Cardiac muscle cell (in vitro differentiated cells and primary cell): Measurements from ENCODE around the gene OLFML1. TPM values are rescaled to one million over a fixed set of nuclear protein-coding genes. Genes with fewer than 3 reads are reported as not detected.

Experiments
- DNase-seq, 2 donors: peaks; one replicate each; pipeline versions ENCODE4 v3.0.0 to v3.0.0-alpha.2; 2010 to 2017; ENCODE audit warnings: low read depth in 1 of 2, low spot score in 1 of 2
- H3K27ac ChIP-seq: fragments of 200-600 bp; sonication (generic); 2 replicates; pipeline ENCODE4 v1.5.1; 2016
- H3K27me3 ChIP-seq: fragments of 200-600 bp; sonication (generic); 2 replicates; pipeline ENCODE4 v1.6.0; 2016; ENCODE audit warnings: control low read depth
- H3K36me3 ChIP-seq: fragments of 200-600 bp; sonication (generic); 2 replicates; pipeline ENCODE4 v1.5.1; 2016; ENCODE audit warnings: control low read depth
- H3K4me1 ChIP-seq: fragments of 200-600 bp; sonication (generic); 2 replicates; pipeline ENCODE4 v1.8.1; 2017; ENCODE audit warnings: low read depth, mild to moderate bottlenecking, mixed run types
- H3K4me3 ChIP-seq: fragments of 200-600 bp; sonication (generic); 2 replicates; pipeline ENCODE4 v1.5.1; 2016; ENCODE audit warnings: mild to moderate bottlenecking
- H3K9me3 ChIP-seq: fragments of 200-600 bp; sonication (generic); 2 replicates; pipeline ENCODE4 v1.5.1; 2017; ENCODE audit warnings: low read depth, mild to moderate bottlenecking, control low read depth
- CTCF ChIP-seq: IDR thresholded peaks from 2 replicates; pipeline ENCODE4 v1.5.1; 2012; ENCODE audit warnings: low read depth, mild to moderate bottlenecking, low read length
- polyA plus RNA-seq: library from polyadenylated mRNA; unstranded; fragments of >200 nt; fragmentation: Nextera tagmentation; extraction: Ambion mirVana; gene quantifications from 2 replicates; pipeline ENCODE4 v1.2.1, GENCODE V29; 2016
- total RNA-seq: library from RNA; depleted of rRNA; stranded (reverse); fragments of >200 nt; gene quantifications from 2 replicates; pipeline ENCODE4 v1.2.3, GENCODE V29; 2016

OLFML1 gene
- total and polyA plus RNA-seq, 2 experiments from 2014 or later = 0.39 to 1.1 TPM

- Histone ChIP-seq H3K9me3 (no peaks in the 10 kb centered on the region), H3K36me3 (no peaks in the 10 kb centered on the region), H3K4me1 (peaks cover 13% of the 10 kb centered on the region), H3K4me3 (no peak overlapping the region), H3K27me3 (peaks cover 22% of the 10 kb centered on the region), H3K27ac (no peak overlapping the region)
- peak in 1 of 2 donors; percentile 18 for DNase-seq
- no peak for TF ChIP-seq CTCF
These were observed 26.1 kb downstream of the OLFML1 start for GRCh38 chr11:7511401-7511800.

DNA sequence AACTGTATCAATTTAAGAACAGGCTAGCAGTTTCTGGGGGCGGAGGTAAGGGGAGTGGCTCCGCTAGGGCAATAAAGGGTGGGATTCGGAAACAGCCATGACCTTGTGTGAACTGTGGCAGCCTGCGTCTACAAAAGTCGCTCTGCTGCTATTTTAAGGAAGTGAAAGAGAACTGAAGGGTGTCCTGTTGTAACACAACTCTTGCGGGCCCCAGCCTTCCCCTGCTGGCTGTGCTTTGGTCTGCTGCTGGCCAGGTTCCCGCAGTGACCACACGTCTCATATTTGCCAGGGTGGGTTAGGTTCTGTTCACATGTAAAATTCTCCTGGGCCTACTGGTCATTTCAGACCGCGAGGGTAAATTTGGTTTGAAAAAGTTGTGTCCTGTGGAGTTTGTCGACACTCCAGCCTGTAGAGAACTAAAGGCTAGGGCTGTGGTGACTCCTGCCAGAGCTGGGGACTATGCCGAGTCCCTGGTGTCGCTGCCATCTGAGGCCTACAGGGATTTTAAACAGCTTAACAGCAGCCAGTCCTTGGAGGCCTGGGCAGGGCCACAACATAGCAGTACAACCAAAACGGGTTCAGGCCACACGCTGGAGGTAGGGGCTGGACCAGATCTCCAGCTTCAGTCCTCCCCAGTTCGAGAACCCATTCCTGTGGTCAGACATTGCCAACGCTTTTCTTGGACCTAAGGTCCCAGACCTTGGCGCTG lies 27.4 kb downstream of the OLFML1 start:
- peak; percentile 74 to 75 for DNase-seq
- no peak for TF ChIP-seq CTCF
- peak overlapping the region; percentile 87 for H3K27ac ChIP-seq

DNA sequence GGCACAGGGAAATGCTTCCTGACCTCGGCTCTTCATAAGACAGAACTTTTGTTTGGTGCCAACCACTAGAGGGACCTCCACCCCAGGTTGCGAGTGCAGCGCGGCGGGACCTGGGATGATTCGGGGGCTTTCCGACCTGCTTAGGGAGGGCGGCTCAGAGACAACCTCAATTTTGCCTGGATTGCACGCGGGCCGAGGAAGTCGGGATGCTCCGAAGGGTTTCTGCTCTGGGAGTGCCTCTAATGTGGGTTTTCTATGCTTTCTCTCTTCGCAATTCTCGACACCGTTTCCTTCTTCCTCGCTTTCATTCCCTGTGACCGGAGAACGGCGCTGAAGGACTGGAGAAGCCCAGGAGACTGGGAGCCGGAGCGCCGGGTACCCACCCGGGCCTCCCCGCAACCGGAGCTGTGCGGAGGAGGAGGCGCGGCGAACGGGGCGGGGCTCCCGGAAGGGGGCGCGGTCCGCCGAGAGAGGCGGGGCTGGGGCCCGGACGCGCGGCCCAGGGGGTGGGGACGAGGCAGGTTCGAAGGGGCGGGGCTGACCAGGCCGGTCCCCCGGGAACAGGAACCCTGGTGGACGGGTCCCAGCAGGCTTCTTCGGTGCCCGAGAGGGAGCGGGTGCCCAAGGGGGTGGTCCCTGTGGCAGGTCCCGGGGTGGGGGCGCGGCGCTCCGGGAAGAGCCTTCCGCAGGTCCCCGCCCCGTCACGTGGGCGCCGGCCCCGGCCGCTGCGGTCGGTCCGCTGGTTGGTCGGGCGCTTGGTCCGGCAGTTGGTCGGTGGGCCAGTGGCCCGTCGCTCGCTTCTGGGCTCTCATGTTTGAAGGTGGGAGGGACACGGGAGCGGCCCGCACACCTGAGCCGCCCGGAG lies 28.2 kb downstream of the OLFML1 start, which contains the start of gene PPFIBP2:
TSS of gene PPFIBP2 (plus strand) at position 766 of the 865 bp plus-strand sequence. CDS start 35,477 bp downstream, outside the sequence.
- peaks cover 22% of the 10 kb centered on the region for H3K27me3 ChIP-seq
- peak within 1 kb of the TSS; percentile 87 for H3K27ac ChIP-seq
- peak; percentile 75 to 89 for DNase-seq
- H3K36me3 ChIP-seq = no peaks in the 10 kb centered on the region
- peak; percentile 73 for TF ChIP-seq CTCF
- no peaks in the 10 kb centered on the region for H3K9me3 ChIP-seq
- H3K4me1 ChIP-seq = peaks cover 13% of the 10 kb centered on the region
- peak within 1 kb of the TSS; percentile 54 for H3K4me3 ChIP-seq

More for the DNA sequence above, 27.4 kb downstream of the OLFML1 start:
- H3K36me3 ChIP-seq = no peaks in the 10 kb centered on the region
- H3K9me3 ChIP-seq = no peaks in the 10 kb centered on the region
- H3K27me3 ChIP-seq = peaks cover 22% of the 10 kb centered on the region
- H3K4me1 ChIP-seq = peaks cover 13% of the 10 kb centered on the region
- H3K4me3 ChIP-seq = peak overlapping the region; percentile 54

- DNase-seq = peak in 1 of 2 donors; percentile 18
- Histone ChIP-seq H3K4me1 (peaks cover 13% of the 10 kb centered on the region), H3K4me3 (peak overlapping the region; percentile 54), H3K36me3 (no peaks in the 10 kb centered on the region), H3K27ac (no peak overlapping the region), H3K27me3 (peaks cover 22% of the 10 kb centered on the region), H3K9me3 (no peaks in the 10 kb centered on the region)
- no peak for TF ChIP-seq CTCF
These were observed 28.8 kb downstream of the OLFML1 start for GRCh38 chr11:7514099-7514591.

GRCh38 chr11:7515447-7515886 lies 30.2 kb downstream of the OLFML1 start:
- no peak for DNase-seq

More at GRCh38 chr11:7515447-7515886, 30.2 kb downstream of the OLFML1 start:
- TF ChIP-seq CTCF = no peak
- Histone ChIP-seq H3K4me1 (peaks cover 13% of the 10 kb centered on the region), H3K27ac (no peak overlapping the region), H3K27me3 (peaks cover 22% of the 10 kb centered on the region), H3K36me3 (no peaks in the 10 kb centered on the region), H3K9me3 (no peaks in the 10 kb centered on the region), H3K4me3 (no peak overlapping the region)
